GM21381 (cell line): ENCODE data around the gene DENND1B.
"Not testable (repeated sequence)": the region's sequence is repeated elsewhere in the genome, so short reads cannot be mapped to it uniquely, and the experiment has no call there.

Experiments used
- ATAC-seq: cut with Tn5 transposase; IDR thresholded peaks from one replicate; pipeline ENCODE4 v1.9.1; 2021; ENCODE audit warnings: mild to moderate bottlenecking, moderate library complexity; ENCODE audit not compliant: unreplicated experiment

The DENND1B gene

DNA sequence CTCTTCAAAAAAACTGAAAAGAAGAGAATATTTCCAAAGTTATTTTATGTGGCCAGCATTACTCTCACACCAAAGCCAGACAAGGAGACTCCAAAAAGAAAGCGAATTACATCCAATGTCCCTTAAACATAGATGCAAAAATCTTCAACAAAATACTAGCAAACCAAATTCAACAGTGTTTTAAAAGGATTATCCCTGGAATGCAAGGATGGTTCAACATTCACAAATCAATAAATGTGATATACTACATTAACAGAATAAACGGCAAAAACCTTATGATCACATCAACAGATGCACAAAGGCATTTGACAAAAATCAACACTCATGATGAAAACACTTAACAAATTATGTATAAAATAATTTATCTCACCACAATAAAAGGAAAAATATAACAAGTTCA lies 207.8 kb downstream of the DENND1B start:
- no peak for ATAC-seq

DNA sequence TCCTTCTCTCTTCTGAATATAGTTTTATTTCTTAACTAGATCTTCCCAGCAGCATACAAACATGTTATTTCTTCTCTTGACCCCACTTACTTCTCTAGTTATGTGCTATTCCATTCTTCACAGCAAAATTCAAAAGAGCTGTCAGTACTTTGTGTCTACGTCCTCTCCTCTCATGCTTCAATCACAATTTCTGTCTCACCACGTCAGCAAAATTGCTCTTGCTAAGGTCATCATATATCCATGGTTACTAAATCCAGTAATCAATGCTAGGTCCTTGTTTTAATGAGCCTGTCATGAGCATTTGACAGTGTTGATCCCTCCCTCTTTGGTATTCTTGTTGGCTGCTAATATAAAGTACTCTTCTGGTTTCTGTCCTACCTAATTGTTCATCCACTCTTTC lies 214.2 kb downstream of the DENND1B start:
- no peak for ATAC-seq

DNA sequence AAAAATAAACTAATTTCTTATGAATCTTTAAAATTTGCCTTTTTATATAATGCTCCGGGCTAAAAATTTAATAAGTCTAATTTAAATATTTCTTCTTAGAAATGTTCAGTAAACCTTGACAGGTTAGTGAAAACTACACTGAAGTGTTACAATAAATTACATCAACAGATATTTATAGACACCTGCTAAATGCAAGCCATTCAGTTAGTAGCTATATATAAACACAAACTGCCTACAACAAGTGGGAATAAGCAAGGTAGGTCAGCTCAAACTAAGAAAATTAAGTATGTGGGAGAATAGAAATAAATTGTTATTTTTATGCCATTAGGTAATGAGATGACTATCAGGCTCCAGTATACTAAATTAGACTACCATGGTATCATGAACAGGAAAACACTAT lies 215.6 kb downstream of the DENND1B start:
- ATAC-seq = no peak

DNA sequence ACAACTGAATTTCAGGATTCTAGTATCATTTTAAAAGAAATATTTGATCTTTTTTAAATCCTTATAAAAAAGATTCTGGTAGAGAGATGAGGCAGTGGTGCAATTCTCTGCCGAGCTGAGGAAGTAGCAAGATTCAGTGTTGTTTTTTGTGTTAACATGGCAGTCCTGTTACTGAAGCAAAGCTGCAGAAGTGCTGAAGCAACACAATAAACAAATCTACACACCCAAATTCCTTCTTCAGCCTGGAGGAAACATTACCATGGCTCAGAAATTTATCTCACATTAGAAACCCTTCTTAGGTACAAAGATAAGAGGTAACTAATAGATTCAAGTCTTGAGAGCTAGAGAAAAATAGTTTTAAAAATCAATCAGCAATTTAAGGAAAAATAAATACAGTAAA lies 216.0 kb downstream of the DENND1B start:
- ATAC-seq = no peak

DNA sequence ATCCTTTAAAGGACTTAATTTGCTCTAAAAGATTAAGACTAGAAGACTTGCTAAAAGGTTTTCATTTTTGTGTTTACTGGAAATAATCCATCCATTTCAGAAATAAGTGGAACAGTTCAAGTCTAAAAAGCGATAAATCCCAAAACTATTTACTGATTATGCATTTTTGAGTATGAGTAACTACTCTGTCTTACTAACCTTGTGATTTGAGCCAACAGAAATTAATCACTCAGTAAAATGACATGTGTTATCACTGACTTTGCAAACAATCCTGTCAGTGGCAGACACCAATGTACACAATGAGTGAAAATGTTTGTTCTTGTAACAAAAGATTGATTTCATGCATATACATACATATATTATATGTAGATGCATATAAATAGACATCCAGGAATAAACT lies 218.0 kb downstream of the DENND1B start:
- no peak for ATAC-seq

DNA sequence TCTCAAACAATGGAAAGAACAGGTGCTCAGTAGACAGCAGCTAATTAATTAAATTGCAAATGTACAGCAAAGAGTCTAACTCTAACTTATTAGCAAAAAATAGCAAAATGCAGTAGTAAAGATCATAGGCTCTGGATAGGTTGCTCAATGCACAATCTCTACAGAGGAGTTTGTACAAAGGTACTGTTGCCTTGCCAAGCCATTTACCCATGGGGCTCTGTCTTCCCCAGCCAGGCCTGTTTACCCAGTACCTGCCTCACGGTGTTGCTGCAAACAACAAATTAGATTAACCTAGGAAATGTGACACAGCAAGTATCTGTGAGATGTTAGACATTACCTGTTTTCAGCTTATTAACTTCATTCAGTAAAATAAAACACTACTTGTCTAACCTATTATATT lies 222.0 kb downstream of the DENND1B start:
- no peak for ATAC-seq

DNA sequence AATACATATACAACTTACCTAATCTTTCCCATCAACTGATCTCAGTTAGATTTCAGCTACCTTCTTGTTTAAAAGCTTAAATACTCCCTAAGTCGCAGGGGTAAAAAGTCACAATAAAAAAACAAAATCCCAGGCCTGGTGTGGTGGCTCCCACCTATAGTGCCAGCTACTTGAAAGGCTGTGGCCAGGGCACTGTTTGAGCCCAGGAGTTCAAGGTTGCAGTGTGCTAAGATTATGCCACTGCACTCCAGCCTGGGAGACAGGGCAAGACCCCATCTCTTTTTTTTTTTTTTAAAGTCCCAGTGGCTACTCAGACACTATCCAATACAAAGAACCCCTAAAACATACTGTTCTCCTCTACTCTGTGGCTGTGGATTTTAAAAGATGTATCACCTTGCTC lies 228.3 kb downstream of the DENND1B start:
- no peak for ATAC-seq

DNA sequence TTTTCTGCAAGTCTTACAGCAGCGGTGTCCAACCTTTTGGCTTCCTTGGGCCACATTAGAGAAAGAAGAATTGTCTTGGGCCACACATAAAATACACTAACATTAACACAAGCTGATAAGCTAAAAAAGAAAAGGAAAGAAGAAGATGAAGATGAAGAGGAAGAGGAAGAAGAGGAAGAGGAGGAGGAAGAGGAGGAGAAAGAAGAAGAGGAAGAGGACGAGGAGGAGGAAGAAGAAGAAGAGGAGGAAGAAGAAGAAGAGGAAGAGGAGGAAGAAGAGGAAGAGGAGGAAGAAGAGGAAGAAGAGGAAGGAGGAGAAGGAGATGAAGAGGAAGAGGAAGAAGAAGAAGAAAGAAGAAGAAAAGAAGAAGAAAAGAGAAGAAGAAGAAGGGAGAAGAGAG lies 230.7 kb downstream of the DENND1B start:
- no peak for ATAC-seq

DNA sequence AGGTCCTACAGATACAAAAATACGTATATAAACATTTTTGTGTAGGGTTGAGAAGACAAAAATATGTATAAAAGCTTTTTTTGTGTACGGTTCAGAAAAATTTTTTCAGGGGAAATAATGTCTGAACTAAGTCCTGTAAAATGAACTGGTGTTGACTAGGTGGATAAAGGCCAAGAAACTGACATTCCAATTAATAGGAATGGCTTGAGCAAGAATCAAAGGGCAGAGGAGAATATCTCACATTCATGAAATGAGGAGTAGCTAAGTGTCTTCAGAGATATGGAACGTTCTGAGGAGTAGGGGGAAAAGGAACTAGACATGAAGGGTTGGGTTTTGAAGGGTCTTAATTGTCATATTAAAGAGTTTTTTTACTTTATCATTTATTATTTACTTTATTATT lies 231.2 kb downstream of the DENND1B start:
- no peak for ATAC-seq

DNA sequence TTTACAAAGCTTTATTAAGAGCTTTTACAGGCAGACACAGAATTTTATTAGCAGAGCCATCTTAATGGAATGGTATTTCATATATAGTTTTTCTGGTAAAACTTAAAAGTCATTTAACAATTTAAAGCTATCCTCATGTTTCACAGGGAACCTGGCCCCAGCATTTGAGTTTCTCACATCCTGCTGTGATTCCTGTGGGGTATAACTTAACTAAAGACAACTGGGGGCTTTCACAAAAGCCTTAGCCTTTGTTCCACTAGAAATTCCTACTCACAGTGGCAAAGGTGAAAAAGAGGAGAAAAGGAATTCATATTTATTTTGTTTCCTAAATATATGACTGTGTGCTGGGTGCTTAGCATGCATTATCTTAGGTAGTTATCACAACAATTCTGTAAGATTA lies 233.9 kb downstream of the DENND1B start:
- ATAC-seq = no peak

DNA sequence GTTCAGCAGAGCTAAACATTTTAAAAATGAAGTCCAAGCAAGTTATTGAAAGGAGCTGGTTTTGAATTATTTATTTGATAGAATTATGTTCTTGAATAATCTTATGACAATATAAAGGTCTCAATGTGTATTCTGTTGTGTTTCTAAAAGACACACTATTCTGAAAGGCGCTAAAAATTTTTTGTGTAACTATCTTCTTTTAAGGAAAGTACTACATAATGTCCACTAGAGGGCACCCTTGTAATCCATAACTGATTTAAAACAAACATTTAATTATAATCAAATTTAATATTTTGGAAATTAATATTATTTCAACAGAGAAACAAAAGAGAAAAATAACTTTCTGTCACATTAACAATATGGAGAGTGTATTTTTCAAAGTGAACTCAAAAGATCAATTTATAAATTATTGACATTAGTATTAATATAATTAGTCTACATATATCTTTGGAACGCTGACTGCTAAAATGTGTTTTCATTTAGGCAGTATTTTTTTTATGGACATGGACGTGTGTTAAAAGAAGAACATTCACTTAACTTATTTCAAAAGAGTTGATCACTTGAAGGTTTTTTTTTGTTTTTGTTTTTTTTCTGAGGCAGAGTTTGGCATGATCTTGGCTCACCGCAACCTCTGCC lies 248.4 kb downstream of the DENND1B start:
- ATAC-seq = no peak

DNA sequence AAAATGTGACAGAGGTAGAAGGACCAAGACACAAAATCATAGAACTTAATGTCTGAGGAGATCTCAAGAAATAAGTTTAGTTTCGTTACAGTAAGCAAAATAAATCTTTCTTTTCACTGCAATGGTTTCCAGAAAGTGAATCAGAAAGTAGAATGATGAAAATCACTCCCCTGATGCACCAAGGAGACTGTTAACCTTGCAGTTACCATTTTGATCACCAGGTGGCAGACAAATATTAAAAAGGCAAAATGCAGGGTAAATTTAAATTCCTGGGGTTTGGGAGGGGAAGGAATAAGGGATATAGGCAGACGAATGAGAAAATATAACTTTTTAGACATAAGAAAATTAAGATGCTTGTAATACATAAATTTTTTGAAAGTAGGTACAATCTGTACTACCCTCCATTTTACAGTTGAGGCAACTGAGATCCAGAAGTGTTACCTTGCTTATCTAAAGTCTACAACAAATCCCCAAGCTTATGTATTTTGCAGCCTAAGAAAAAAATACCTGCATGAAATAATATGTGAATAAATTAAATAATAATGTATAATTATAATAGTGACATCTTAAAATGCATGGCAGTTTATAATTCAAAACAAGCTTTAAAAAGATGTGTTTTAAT lies 254.1 kb downstream of the DENND1B start:
- peak; percentile 73 for ATAC-seq

DNA sequence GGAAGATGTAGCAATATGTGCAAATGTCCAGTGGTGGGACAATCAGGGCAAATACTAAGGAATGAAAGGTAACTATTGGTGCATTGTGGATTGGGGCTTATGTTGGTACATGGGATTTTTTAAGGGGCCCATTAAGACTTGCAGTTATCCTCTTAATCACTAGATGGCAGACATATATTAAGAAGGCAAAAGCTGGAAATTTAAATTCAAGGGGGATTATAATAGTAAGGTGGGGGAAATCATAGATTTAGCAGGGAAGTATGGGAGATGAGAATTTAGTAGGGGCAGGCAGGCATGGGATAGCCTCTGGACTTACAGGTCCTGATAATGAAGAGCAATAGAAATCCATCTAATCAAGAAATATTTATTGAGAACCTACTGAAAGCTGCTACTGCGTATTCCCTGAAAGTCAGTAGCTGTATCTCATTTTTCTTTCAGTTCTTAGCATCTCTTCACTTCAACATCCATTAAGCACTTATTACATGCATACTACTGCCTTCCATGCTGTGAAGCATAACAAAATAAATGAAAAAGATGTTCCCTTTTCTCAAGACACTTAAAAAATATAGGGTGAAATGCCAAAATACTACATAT lies 255.4 kb downstream of the DENND1B start:
- no peak for ATAC-seq

DNA sequence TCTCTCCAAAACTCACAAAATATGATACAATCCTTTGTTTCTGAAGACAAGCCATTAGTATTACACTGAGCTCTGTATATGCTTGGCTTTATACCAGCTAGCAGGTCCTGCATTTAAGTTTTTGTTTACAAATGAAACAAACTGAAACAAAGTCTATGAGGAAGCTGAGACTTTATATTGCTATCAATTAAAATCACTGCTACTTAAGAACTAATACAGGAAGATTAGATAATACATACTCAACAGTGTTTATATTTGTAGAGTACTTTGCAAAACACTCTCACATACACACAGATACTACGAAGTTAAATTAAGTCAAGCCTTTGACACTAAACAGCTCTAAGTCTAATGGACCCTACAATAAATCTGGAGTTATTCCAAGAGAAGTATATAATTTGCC lies 259.9 kb downstream of the DENND1B start:
- no peak for ATAC-seq

DNA sequence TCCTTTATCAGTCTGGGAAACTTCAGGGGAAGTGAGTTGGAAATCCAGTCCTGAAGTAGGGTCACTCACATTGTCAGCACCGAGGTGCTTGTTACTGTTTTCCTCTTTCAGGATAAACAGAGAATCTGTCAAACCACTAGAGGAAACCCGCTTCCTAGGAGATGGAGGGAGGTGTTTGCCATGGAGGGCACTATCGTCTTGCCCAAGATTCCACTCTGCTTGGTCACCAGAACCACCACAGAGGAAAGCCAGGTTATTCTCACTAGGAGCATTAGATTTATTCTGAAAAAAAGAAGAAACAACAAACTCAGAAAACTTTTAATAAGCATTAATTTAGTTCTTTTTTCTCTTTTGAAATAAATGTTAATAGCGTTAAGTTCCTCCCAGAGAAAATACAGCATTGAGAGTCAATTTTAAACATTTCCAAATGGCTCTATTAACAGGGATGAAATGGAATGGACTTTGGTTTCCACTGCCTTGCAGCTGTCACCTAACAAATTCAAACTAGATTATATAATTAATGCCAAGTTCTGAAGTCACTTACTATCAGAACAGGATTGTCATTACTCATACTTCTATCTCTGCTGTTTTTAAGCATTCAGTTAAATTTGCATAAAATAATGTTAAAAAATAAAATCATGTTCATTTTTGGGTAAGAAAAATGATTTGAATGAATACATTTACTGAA lies 264.4 kb downstream of the DENND1B start:
- no peak for ATAC-seq

DNA sequence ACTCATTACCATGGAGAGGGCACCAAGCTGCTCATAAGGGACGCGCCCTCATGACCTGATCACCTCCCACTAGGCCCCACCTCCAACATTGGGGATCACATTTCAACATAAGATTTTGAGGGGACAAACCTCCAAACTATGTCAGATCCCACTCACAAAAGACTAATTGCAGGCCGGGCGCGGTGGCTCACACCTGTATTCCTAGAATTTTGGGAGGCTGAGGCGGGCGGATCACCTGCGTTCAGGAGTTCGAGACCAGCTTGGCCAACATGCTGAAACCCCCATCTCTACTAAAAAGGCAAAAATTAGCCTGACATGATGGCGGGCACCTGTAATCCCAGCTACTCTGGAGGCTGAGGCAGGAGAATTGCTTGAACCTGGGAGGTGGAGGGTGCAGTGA lies 278.6 kb downstream of the DENND1B start:
- no peak for ATAC-seq

DNA sequence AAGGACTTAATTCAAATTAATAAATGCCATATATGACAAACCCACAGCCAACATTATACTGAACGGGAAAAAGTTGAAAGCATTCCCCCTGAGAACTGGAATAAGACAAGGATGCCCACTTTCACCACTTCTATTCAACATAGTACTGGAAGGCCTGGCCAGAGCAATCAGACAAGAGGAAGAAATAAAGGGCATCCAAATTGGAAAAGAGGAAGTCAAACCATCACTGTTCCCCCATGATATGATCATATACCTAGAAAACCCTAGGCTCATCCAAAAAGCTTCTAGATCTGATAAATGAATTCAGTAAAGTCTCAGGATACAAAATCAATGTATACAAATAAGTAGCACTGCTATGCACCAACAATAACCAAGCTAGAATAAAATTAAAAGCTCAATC lies 283.8 kb downstream of the DENND1B start:
- not testable (repeated sequence) for ATAC-seq

DNA sequence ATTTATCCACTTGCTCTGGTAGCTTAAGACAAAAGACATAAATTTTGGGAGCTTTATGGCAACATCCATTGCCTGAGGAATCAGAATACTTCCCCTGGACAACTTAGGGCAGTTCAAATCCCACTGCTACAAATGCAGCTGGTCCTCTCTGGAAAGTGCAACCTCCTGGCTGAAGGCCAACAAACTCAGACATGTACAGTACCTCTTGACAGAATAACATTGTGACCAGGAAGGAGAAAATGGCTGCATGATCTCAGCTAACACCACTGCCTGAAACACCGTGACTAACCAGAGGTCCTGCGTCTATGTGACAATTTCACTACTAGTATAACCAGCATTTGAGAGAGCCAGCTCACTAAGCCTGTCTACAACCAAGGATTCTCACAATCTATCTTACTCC lies 288.3 kb downstream of the DENND1B start:
- no peak for ATAC-seq

DNA sequence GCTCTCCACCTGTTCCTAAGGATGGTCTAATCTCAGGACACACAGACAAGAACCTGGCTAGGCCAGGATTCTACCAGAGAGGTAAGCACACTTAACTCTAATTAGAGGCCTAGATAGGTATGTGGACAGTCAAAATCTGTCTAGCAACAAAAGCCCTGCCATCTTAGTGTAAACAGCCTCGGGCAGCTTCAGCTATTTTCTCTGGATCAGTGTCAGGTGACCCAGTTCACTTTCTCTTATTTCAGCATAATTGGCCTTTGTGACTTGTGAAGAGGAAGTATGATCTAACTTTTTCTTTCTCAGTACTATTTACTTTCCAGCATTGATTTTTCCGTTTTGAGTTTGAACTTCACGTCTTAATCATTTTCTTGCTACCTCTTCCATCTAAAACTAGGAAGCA lies 289.5 kb downstream of the DENND1B start:
- ATAC-seq = no peak

DNA sequence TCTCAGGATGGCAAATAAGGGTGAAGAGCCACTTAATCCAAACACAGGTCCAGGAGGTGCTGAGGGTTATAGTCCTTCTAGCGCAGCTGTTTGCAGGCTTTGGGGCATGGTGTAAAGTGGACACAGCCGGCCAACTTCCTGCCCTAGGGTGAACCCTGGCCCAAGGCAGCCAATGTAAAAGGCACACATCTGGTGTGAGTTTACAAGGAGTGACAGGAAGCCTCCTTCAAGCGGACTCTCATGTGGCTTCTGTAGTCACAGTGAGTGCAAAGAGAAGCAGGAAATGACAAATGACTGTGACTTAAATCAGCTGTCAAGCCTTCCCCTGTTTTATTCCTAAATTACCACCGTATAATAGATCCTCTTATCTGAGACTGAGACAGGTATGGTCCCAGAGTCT lies 294.2 kb downstream of the DENND1B start:
- no peak for ATAC-seq

DNA sequence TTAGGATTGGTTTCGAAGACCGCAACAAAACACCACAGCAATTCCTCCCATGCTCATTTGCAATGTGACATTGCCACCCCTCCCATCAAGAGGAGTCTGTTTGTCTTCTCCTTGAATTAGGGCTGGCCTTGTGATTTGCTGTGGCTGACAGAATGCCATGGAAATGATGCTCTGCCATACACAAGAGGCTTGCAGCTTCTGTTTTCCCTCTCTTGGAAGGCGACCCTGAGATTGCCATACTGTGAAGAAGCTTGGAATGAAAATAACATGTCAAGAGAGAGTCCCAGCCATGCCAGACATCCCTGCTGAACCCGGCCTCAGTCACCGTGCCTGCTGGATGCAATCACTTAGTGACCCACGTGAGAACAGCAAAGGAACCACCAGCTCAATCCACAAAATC lies 294.8 kb downstream of the DENND1B start:
- ATAC-seq = no peak

DNA sequence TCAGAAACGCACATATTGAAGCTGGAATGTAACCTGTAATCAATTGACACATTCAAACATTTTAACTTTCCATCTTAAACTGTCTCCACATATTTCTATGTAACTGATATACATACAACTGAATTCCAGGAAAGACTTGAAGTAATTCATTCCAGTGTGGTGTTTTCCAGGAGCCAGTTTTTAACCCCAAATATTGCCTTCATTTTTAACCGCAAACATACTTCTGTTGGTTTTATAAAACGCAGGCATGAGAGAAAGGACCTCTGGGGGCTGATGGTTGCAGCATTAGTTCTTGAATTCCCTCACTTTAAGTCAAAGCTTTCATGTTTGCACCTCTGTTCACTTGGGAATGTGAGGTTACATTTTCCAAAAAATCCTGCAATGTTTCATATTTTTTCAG lies 303.1 kb downstream of the DENND1B start:
- no peak for ATAC-seq
